ENCODE data around the gene GPX4. TPM values are rescaled to one million over a fixed set of nuclear protein-coding genes. Genes with fewer than 3 reads are reported as not detected.
A peak's percentile ranks its signal among the peaks of the same experiment; 100 is the strongest.

The GPX4 gene
- total and polyA plus RNA-seq, 2 of the 13 experiments (the other 11 are each of a cell fraction or from before 2014, with no cell fraction given) = 535 to 613 TPM

GRCh38 chr19:1081301-1082164 is 22.3 kb upstream of the GPX4 start (continued):
- TF ChIP-seq U2AF2 (IDR thresholded peaks at IDR 0.05; ENCODE audit: low read depth, low read length) (no peak), PATZ1 (CRISPR knock-in tag; IDR thresholded peaks at IDR 0.05) (peak; percentile 47; the same call in 1 of the 2 replicates), ZNF484 (CRISPR knock-in tag; IDR thresholded peaks at IDR 0.05; ENCODE audit: borderline replicate concordance, low read depth) (no peak), HIVEP1 (CRISPR knock-in tag; IDR thresholded peaks at IDR 0.05) (no peak), NFIC (IDR thresholded peaks at IDR 0.05; ENCODE audit: low read length) (no peak), SOX6 (IDR thresholded peaks at IDR 0.05) (no peak), SOX6 (CRISPR knock-in tag; IDR thresholded peaks at IDR 0.05) (no peak), CCDC6 (CRISPR knock-in tag; IDR thresholded peaks at IDR 0.05) (no peak), TFAP4 (IDR thresholded peaks at IDR 0.05; ENCODE audit: borderline replicate concordance, low read depth) (no peak), ZFX (CRISPR knock-in tag; IDR thresholded peaks at IDR 0.05; ENCODE audit: low read depth) (no peak), ZNF558 (CRISPR knock-in tag; IDR thresholded peaks at IDR 0.05; ENCODE audit: borderline replicate concordance) (no peak), GABPB1 (CRISPR knock-in tag; IDR thresholded peaks at IDR 0.05) (no peak), ZBTB2 (CRISPR knock-in tag; IDR thresholded peaks at IDR 0.05; ENCODE audit: low read depth) (no peak), ZSCAN20 (CRISPR knock-in tag; IDR thresholded peaks at IDR 0.05; ENCODE audit: borderline replicate concordance) (no peak), ZFY (CRISPR knock-in tag; IDR thresholded peaks at IDR 0.05) (no peak), MXD4 (CRISPR knock-in tag; IDR thresholded peaks at IDR 0.05) (no peak), RXRA (CRISPR knock-in tag; IDR thresholded peaks at IDR 0.05) (no peak), ZBTB21 (CRISPR knock-in tag; IDR thresholded peaks at IDR 0.05) (no peak), ZBTB42 (CRISPR knock-in tag; IDR thresholded peaks at IDR 0.05) (no peak)
- TF ChIP-seq, protein P1, sequence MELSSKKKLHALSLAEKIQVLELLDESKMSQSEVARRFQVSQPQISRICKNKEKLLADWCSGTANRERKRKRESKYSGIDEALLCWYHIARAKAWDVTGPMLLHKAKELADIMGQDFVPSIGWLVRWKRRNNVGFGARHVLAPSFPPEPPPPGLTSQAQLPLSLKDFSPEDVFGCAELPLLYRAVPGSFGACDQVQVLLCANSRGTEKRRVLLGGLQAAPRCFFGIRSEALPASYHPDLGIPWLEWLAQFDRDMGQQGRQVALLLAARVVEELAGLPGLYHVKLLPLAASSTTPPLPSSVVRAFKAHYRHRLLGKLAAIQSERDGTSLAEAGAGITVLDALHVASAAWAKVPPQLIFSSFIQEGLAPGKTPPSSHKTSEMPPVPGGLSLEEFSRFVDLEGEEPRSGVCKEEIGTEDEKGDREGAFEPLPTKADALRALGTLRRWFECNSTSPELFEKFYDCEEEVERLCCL (CRISPR knock-in tag; IDR thresholded peaks at IDR 0.05; ENCODE audit: borderline replicate concordance) = no peak
- TF ChIP-seq, protein P2, sequence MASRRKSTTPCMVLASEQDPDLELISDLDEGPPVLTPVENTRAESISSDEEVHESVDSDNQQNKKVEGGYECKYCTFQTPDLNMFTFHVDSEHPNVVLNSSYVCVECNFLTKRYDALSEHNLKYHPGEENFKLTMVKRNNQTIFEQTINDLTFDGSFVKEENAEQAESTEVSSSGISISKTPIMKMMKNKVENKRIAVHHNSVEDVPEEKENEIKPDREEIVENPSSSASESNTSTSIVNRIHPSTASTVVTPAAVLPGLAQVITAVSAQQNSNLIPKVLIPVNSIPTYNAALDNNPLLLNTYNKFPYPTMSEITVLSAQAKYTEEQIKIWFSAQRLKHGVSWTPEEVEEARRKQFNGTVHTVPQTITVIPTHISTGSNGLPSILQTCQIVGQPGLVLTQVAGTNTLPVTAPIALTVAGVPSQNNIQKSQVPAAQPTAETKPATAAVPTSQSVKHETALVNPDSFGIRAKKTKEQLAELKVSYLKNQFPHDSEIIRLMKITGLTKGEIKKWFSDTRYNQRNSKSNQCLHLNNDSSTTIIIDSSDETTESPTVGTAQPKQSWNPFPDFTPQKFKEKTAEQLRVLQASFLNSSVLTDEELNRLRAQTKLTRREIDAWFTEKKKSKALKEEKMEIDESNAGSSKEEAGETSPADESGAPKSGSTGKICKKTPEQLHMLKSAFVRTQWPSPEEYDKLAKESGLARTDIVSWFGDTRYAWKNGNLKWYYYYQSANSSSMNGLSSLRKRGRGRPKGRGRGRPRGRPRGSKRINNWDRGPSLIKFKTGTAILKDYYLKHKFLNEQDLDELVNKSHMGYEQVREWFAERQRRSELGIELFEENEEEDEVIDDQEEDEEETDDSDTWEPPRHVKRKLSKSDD (CRISPR knock-in tag; IDR thresholded peaks at IDR 0.05; ENCODE audit: low read depth) = 0 out of 2 replicates have a peak, but pooled peaks have one; percentile 23
